ENCODE measurements around the gene SPTLC3. TPM values are rescaled to one million over a fixed set of nuclear protein-coding genes. Genes with fewer than 3 reads are reported as not detected.
A peak's percentile ranks its signal among the peaks of the same experiment; 100 is the strongest.

Gene SPTLC3
- total and polyA plus RNA-seq, 2 of the 13 experiments (the other 11 are each of a cell fraction or from before 2014, with no cell fraction given) = 20.5 to 95.6 TPM

GRCh38 chr20:13046409-13046808, 37.6 kb downstream of the SPTLC3 start:
- ChIA-PET CTCF (ENCODE audit: low intra/inter-chr PET ratio, low total read pairs) (no interaction called here), POLR2A (no interaction called here)
- FAIRE-seq = no peak
- Histone ChIP-seq H3K9ac (ENCODE audit: insufficient read depth, low read depth, low read length) (no peak overlapping the region), H3K36me3 (replicated peaks in 1 of 2; ENCODE audit: control insufficient read depth in 1 of 2, insufficient read depth in 2 of 2, low read length in 2 of 2) (peaks cover 11 to 47% of the 10 kb centered on the region in 2 experiments), H3K4me1 (ENCODE audit: insufficient read depth, low read length) (peaks cover 26% of the 10 kb centered on the region), H3K4me2 (ENCODE audit: low read depth, low read length) (no peak overlapping the region), H3K79me2 (ENCODE audit: insufficient read depth, low read length) (peaks cover 7% of the 10 kb centered on the region), H4K20me1 (ENCODE audit: insufficient read depth, low read length) (no peaks in the 10 kb centered on the region), H3K27ac (ENCODE audit: extremely low read length, insufficient read depth, low read length) (no peak overlapping the region), H2AFZ (ENCODE audit: low read length) (no peak overlapping the region), H3K4me3 (replicated peaks in 1 of 3; ENCODE audit: insufficient read depth in 1 of 3, low read depth in 2 of 3, low read length in 3 of 3) (no peak overlapping the region), H3K27me3 (ENCODE audit: control insufficient read depth in 1 of 2, insufficient read depth in 2 of 2, low read length in 2 of 2) (no peaks in the 10 kb centered on the region), H3K9me3 (ENCODE audit: low read length) (no peaks in the 10 kb centered on the region)
- no TSS peak for BruUV-seq (replicated peaks)
- 62% methylated on average over 1 of the region's 1 CpG for whole genome bisulfite sequencing (ENCODE audit: low lambda C conversion rate)
- ATAC-seq = no peak
- no peak for DNase-seq (ENCODE audit: low spot score)
- intact Hi-C loops (cut with micrococcal nuclease; ENCODE audit: unreplicated experiment) (no loop called here), in situ Hi-C loops (cut with HindIII; ENCODE audit: extremely low pct_ligation_motif_present, low pct_unique_long_range_greater_than_20kb) (no loop called here)
- 0 out of 2 replicates have a peak, but pooled peaks have one; percentile 58 for TF ChIP-seq ZBTB37 (CRISPR knock-in tag; IDR thresholded peaks at IDR 0.05)
- TF ChIP-seq POGZ (CRISPR knock-in tag; IDR thresholded peaks at IDR 0.05) = peak; percentile 48
- TF ChIP-seq ZNF446 (CRISPR knock-in tag; IDR thresholded peaks at IDR 0.05) = no peak
- peak; percentile 21; the same call in 1 of the 2 replicates for TF ChIP-seq ATF7-NPFF (CRISPR knock-in tag; IDR thresholded peaks at IDR 0.05; ENCODE audit: low read depth)
- peak; percentile 47; the same call in 1 of the 2 replicates for TF ChIP-seq ZMYM4 (CRISPR knock-in tag; IDR thresholded peaks at IDR 0.05)
- TF ChIP-seq FOXO1 (CRISPR knock-in tag; IDR thresholded peaks at IDR 0.05) = no peak
- TF ChIP-seq ZNF576 (CRISPR knock-in tag; IDR thresholded peaks at IDR 0.05) = 0 out of 2 replicates have a peak, but pooled peaks have one; percentile 23
- TF ChIP-seq ZFP36 (IDR thresholded peaks at IDR 0.05; ENCODE audit: borderline replicate concordance, low read depth, low read length, partially characterized antibody) = no peak
- TF ChIP-seq ZSCAN25 (CRISPR knock-in tag; IDR thresholded peaks at IDR 0.05) = 0 out of 2 replicates have a peak, but pooled peaks have one; percentile 36
- TF ChIP-seq EEA1 (CRISPR knock-in tag; IDR thresholded peaks at IDR 0.05; ENCODE audit: borderline replicate concordance) = no peak
- TF ChIP-seq HNF1B (CRISPR knock-in tag; IDR thresholded peaks at IDR 0.05) = 0 out of 2 replicates have a peak, but pooled peaks have one; percentile 17
- TF ChIP-seq FUBP1 (CRISPR knock-in tag; IDR thresholded peaks at IDR 0.05; ENCODE audit: borderline replicate concordance) = 0 out of 2 replicates have a peak, but pooled peaks have one; percentile 27
- no peak for TF ChIP-seq ZNF609 (CRISPR knock-in tag; IDR thresholded peaks at IDR 0.05; ENCODE audit: borderline replicate concordance)
- TF ChIP-seq HNRNPUL1 (IDR thresholded peaks at IDR 0.05; ENCODE audit: low read depth, low read length) = no peak
